ENCODE results near the gene ADGRG7.

Gene ADGRG7

GRCh38 chr3:100600181-100601042 lies 9.0 kb upstream of the ADGRG7 start:
- DNase-seq (ENCODE audit: low read depth in 1 of 2, low spot score in 1 of 2) = no peak

GRCh38 chr3:100602506-100603444 lies 6.6 kb upstream of the ADGRG7 start:
- DNase-seq (ENCODE audit: low read depth in 1 of 2, low spot score in 1 of 2) = no peak

GRCh38 chr3:100603469-100603868 lies 5.9 kb upstream of the ADGRG7 start:
- DNase-seq (ENCODE audit: low read depth in 1 of 2, low spot score in 1 of 2) = no peak

GRCh38 chr3:100605358-100605757 lies 4.0 kb upstream of the ADGRG7 start:
- no peak for DNase-seq (ENCODE audit: low read depth in 1 of 2, low spot score in 1 of 2)

- no peak for DNase-seq (ENCODE audit: low read depth in 1 of 2, low spot score in 1 of 2)
Measured at GRCh38 chr3:100606894-100607512, 2.4 kb upstream of the ADGRG7 start.

- DNase-seq (ENCODE audit: low read depth in 1 of 2, low spot score in 1 of 2) = no peak
Measured at GRCh38 chr3:100609963-100610362, 562 bp downstream of the ADGRG7 start.

- no peak for DNase-seq (ENCODE audit: low read depth in 1 of 2, low spot score in 1 of 2)
Measured at GRCh38 chr3:100611221-100611620, 1.8 kb downstream of the ADGRG7 start.

- DNase-seq (ENCODE audit: low read depth in 1 of 2, low spot score in 1 of 2) = no peak
Measured at GRCh38 chr3:100613721-100614390, 4.5 kb downstream of the ADGRG7 start.

- no peak for DNase-seq (ENCODE audit: low read depth in 1 of 2, low spot score in 1 of 2)
Measured at GRCh38 chr3:100614941-100615340, 5.5 kb downstream of the ADGRG7 start.

- no peak for DNase-seq (ENCODE audit: low read depth in 1 of 2, low spot score in 1 of 2)
Measured at GRCh38 chr3:100615684-100616083, 6.3 kb downstream of the ADGRG7 start.

- no peak for DNase-seq (ENCODE audit: low read depth in 1 of 2, low spot score in 1 of 2)
Measured at GRCh38 chr3:100621251-100621650, 11.8 kb downstream of the ADGRG7 start.

- no peak for DNase-seq (ENCODE audit: low read depth in 1 of 2, low spot score in 1 of 2)
Measured at GRCh38 chr3:100627491-100627890, 18.1 kb downstream of the ADGRG7 start.

GRCh38 chr3:100629421-100630127 lies 20.2 kb downstream of the ADGRG7 start:
- no peak for DNase-seq (ENCODE audit: low read depth in 1 of 2, low spot score in 1 of 2)

- DNase-seq (ENCODE audit: low read depth in 1 of 2, low spot score in 1 of 2) = no peak
Measured at GRCh38 chr3:100630664-100631063, 21.3 kb downstream of the ADGRG7 start.

GRCh38 chr3:100631236-100631635 lies 21.8 kb downstream of the ADGRG7 start:
- no peak for DNase-seq (ENCODE audit: low read depth in 1 of 2, low spot score in 1 of 2)

GRCh38 chr3:100634493-100635272 lies 25.3 kb downstream of the ADGRG7 start:
- DNase-seq (ENCODE audit: low read depth in 1 of 2, low spot score in 1 of 2) = peak in 1 of 2 donors; percentile 6

- DNase-seq (ENCODE audit: low read depth in 1 of 2, low spot score in 1 of 2) = no peak
Measured at GRCh38 chr3:100635273-100635701, 25.9 kb downstream of the ADGRG7 start.

- no peak for DNase-seq (ENCODE audit: low read depth in 1 of 2, low spot score in 1 of 2)
Measured at GRCh38 chr3:100637197-100637631, 27.8 kb downstream of the ADGRG7 start.

GRCh38 chr3:100640633-100641032 lies 31.2 kb downstream of the ADGRG7 start:
- no peak for DNase-seq (ENCODE audit: low read depth in 1 of 2, low spot score in 1 of 2)
